GM12891 (cell line): ENCODE results near the gene STOML1.

Experiments
- POLR2A ChIP-seq: IDR thresholded peaks from 2 replicates; pipeline ENCODE4 v1.6.1; 2011; ENCODE audit warnings: low read depth, low read length, control low read depth
- POLR2AphosphoS5 ChIP-seq: IDR thresholded peaks from 2 replicates; pipeline ENCODE4 v1.6.1; 2011; ENCODE audit warnings: low read depth, low read length, control low read depth
- POU2F2 ChIP-seq: IDR thresholded peaks from 2 replicates; pipeline ENCODE4 v1.6.1; 2011; ENCODE audit warnings: low read depth, mild to moderate bottlenecking, control low read depth, low read length, moderate library complexity
- SPI1 ChIP-seq: IDR thresholded peaks from 2 replicates; pipeline ENCODE4 v1.6.1; 2011; ENCODE audit warnings: low read depth, low read length, control low read depth
- TAF1 ChIP-seq: IDR thresholded peaks from 2 replicates; pipeline ENCODE4 v1.6.1; 2011; ENCODE audit warnings: low read depth, low read length, control low read depth

- no peak for TF ChIP-seq TAF1
- no peak for TF ChIP-seq POLR2A
- TF ChIP-seq SPI1: no peak
- no peak for TF ChIP-seq POLR2AphosphoS5
- TF ChIP-seq POU2F2: no peak
Measured at GRCh38 chr15:73949496-73949895, 42.6 kb downstream of the STOML1 start.
